HG03575 (cell line): ENCODE data around the gene CIAO3.
"Not testable (repeated sequence)": the region's sequence is repeated elsewhere in the genome, so short reads cannot be mapped to it uniquely, and the experiment has no call there.

Experiments used
- ATAC-seq: cut with Tn5 transposase; IDR thresholded peaks from one replicate; pipeline ENCODE4 v1.9.1; 2021; ENCODE audit not compliant: unreplicated experiment, insufficient number of reproducible peaks, low FRiP score; ENCODE audit errors: extremely low read depth

The CIAO3 gene

DNA sequence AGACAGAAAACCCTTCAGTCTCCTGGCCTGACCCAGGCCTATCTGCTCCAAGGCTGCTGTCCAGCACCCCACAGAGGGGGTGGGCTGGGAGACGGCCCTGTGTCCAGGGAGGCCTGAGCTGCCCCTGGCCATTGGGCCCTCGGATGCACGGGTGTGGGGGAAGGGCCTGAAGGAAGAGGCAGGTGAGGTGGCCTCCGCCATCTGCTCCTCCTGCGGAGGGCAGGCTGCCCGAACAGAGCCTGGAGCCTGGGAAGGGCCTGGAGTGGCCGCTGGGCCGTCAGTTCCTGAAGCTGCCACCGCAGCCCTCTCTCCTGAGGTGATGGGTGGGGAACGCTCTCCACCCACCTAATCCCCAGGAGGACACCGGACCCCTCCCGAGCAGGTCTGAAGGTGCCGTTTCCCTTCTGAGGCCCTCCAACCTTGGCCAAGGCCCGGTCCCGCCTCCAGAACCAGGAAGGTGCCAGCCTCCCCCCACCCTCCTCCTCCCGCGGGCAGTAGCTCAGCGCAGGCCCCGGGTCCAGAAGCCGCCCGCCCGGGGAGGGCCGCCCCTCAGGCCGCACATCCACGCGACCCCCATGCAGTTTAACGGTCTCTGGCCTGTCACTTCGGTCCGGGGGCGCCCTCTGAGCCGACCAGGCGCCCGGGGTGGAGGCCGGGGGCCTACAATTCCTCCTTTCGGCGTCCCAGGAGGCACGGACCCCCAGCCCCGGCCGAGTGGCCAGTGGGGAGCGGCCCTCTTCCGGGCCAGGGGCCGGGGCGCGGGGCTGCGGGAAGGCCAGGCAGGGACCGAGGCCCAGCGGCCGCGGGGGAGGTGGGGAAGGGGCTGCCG is 36.0 kb downstream of the CIAO3 start:
- no peak for ATAC-seq

DNA sequence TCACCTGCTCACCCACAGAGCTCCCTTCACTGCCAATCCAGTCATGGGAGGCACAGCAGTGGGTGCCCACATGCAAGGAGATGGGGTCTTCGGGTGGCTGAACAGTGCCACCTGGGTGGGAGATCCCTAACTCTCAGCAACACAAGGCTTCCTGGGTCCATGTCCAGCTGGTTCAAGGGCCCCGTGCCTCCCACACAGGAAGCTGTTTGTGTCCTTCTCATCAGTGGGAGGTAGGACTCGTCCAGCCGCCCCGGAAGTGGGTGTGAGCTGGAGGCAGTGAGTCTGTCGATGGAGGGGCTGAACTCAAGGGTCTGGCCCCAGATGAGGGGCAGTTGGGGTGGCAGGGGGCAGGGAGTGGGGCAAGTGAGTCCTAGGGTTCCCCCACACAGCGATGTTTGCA is 36.8 kb downstream of the CIAO3 start:
- ATAC-seq: no peak

DNA sequence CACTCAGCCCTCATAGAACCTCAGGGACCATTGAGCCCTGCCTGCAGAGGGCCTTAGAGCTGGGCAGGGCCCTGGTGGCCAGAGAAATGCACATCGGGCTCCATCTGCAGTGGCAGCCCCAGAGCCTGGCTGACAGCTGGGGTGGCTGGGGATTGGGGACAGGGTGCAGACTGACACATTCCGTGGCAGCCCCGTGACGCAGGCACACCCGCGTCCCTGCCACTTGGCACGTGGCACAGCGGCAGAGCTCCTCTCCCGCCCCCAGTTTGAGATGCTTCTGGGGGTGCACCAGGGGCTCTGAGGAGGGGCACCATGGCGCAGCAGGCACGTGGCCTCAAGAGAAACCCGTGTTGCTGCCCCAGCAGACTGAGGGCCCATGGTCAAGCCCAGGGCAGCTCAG is 37.4 kb downstream of the CIAO3 start:
- no peak for ATAC-seq

DNA sequence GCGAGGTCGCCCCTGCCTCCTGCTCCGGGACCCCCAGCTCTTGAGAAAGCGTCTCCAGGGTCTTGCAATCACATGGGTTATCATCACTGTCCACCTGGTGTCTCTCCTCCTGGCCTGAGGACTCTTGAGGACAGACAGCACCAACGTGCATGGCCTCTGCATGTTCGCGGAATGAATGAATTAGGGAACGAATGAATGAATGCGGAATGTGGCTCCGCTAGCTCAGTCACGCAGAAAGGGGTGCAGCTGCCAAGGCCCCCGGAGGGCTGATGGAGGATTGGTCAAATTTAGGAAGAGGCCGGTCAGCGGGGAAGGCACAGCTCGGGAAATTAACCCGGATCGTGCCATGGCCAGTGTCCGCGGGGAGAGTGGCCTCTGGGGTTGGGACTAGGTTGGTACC is 38.5 kb downstream of the CIAO3 start:
- no peak for ATAC-seq

DNA sequence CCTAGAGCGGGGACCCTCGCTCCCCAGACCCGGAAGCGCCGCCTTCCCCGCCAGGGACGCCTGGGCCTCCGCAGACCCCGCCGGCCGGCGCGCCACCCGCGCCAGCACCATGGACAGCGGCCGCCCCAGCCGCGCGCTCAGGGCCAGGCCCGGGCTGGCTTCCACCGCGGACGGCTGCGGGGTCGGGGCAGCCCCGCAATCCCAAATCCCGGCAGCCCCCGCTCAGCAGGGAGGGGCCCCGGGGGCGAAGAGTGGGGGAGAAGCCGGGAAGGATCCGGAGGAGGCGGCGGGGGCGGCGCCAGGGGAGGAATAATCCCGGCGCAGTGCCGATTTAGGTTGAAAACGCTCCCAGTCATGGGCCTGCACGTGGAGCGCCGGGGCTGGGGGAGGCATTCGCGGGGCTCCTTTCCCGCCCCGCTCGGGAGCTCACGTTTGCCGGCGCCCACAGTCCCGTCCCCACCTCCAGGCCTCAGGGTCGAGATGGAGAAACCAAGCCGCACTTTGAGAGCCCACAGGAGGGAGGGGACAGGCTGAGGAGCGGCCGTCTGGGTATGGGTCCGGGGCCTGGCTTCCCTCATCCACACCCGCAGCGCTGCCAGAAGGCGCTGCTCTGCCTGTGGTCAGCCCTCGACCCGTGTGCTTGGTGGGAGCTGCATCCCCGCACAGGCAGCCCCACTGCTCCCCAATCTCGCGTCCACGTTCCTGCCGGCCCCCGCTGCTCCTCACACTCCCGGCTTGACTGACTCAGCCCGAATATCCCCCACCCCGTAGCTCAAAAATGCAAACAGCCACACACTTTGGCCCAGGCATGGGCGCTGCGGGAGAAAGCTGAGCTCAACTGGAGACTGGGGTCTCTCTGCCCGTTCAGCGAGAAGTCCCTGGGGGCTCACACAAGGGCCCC is 39.9 kb downstream of the CIAO3 start:
- no peak for ATAC-seq

DNA sequence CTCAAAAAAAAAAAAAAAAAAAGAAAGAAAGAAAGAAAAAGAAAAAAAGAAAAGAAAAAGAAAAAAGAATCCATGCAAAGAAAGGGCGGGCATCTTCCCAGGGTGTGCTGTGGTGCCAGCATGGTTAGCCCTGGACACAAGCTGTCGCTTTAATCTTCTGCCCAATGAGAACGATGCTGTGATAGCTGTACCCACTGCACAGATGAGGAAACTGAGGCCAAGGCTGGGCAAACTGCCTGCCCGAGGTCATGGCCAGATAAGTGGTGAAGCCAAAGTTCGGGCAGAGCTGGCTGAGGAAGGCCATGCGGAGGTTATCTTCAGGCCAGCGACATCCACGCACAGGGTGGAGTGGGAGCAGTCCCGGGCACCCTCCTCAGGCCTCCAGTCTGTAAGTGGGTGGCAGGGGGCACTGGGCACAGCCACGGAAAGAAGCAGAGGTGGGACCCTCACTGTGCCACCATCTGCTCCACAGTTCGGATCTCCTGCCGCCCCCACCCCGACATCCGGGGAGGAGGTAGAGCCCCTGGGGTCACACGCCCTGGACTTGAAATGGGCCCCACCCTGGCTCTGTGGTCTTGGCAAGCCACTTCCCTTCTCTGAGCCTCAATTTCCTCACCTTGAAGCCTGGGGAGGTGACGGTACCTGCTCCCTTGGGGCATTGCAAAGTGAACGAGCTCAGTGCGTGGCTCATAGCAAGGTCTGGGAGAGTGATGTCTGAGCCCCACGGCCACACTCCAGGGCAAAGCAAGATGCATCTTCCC is 41.7 kb downstream of the CIAO3 start:
- no peak for ATAC-seq

DNA sequence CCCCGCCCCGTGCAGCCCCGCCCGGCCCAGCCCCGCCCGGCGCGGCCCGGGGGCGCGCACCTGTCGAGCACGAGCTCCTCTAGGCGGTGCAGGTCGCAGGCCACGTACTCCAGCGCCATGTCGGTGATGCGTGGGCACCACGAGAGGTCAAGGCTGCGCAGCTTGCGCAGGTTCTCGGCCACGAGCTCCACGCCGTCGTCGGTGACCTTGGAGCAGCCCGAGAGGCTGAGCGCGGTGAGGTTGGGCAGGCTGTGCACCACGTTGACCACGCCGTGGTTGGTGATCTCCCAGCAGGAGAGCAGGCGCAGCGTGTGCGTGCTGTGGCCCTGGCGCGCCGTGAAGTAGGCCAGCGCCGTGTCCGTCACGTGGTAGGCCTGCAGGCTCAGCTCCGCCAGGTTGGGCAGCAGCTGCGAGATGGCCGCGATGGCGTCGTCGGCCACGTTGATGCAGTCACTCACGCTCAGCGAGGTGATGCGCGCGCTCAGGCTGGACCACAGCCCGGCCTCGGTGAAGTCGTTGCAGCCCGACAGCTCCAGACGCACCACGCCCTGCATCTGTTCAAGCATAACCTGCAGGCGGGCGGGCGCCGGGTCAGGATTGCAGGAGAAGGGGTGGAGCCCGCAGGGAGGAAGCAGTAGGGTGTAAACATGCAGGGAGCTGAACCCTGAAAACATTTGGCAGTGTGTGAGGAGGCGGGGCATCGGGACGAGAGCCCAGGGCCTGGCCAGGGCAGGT is 45.3 kb downstream of the CIAO3 start:
- ATAC-seq: no peak

DNA sequence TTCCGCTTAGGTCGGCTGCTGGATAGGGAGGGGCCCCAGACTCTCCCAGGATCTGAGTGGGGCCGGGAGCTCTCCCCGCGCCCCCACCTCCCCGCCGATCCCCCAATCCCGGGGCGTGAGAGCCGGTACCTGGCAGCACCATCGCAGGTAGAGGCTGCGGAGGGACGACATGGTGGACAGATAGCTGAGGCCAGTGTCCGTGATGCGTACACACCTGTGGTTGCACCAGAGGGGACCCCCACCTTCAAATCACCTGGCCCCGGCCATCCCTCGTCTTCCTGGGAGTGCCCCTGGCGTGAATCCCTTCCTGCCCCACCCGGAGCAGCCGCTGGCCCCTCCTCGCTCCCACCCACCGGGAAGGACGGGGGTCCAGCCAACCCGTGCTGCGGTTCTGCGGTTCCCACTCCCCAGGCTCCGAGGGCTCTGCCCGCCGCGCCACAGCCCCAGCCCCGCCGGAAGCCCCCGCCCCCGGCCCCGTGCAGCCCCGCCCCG is 45.9 kb downstream of the CIAO3 start:
- ATAC-seq: no peak

DNA sequence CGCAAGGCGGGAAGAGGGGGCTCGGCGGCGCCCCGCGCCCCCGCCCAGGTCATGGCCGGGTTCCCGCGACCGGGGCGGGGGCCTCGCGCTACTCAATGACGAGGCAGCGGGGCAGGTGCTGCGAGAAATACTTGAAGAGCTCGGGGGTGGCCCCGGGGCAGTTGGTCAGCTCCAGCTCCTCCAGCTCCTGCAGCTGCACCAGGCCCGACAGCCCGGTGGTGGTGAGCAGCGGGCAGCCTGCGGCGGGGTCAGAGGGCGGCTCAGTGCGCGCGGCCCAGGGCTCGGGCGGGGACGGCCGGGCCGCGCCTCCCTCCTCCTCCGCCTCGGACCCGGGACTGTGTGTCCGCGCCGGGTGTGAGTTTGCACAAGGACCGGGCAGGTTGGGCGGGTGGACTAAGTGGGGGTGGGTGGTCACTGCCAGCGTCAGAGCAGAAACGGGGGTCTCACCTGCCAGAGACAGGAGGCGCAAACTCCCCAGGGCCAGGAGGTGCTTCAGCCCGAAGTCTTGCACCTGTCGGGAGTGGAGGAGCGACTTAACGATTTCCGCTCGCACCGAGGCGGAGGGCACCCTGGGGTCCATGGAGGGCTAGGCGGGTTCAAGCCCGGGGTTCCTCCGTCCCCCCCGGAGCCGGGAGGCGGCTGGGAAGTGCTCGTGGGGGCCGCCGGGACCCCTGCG is 46.5 kb downstream of the CIAO3 start:
- ATAC-seq: no peak

DNA sequence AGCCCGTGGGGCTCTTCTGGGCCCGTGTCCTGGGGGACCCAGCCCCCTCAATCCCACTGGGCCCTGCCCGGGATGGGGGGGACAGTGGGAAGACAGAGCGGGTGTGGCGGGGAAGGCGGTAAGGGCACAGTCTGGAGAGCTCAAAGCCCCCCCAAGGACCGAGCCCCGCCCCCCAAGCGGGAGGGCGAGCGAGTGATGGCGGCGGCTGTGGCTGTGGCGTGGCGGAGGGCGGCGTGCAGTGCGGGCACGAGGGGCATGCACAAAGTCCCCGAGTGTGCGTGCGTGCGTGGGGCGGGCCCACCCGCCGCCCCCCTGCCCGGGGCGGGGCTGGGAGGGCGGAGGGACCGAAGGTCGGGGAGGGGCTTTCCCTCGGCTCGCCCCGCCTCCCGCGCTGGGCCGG is 47.0 kb downstream of the CIAO3 start:
- no peak for ATAC-seq

DNA sequence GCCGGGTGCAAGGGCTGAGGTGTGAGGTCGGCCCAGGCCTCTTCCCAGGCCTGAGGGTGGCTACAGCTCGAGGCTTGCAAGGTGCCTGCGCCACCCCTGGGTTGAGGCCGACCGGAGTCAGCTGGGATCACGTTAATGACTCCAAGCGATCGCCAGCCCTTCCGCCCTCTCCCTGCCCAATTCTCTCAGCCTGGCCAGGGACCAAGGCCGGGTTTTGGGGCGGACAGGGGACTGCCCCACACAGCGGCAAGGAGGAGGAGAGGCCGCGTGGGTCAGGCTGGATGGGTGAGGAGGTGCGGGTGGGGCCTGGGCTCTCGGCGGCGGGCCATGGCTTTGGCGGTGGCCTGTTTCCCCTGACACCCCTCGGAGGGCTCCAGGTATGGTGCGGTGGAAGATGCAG is 47.4 kb downstream of the CIAO3 start:
- ATAC-seq: no peak

DNA sequence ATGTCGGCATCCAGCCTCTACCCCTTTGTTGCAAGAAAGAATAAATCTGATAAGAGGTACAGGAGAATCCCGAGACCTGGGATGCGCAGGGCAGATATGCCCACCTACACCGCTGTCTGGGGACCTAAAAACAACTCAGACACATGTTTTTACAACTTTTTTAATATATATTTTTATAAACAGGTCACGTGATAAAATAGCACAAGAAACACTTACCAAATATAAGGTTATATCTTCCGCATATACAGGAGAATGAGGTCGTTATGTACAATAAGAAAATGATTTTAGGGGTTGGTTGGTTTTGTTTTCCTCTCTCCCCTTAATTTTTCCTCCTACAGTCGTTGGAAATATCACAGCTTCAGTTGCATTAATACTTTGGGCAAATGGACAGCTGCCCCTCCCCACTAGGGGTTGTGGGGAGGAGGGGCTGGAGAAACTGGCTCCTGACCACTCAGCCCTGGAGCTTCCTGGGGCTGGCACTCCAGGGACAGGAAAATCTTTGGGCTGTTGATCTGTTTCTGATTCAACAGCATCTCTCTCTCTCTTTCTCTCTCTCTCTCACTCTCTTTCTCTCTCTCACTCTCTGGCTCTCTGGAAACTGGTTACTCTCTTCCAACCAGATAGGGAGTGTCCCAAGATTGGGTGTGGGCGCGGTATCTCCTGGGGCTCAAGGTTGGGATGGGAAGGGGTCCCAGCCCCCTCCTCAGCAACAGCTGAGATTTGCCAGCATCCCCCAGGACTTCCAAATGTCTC is 48.3 kb downstream of the CIAO3 start:
- no peak for ATAC-seq

DNA sequence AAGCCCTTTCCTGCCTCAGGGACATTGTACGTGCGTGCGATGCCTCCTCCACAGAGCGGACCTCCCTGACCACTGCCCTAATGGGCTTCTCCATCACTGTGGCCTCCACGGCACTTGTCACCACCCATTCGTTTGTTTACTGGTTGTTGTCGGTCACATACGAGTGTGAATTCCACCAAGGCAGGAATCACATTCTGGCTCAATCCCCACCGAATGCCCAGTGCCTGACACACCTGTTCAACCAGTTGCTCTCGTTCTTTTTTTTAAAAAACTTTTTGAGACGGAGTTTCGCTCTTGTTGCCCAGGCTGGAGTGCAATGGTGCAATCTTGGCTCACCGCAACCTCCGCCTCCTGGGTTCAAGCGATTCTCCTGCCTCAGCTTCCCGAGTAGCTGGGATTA is 49.6 kb downstream of the CIAO3 start:
- not testable (repeated sequence) for ATAC-seq

DNA sequence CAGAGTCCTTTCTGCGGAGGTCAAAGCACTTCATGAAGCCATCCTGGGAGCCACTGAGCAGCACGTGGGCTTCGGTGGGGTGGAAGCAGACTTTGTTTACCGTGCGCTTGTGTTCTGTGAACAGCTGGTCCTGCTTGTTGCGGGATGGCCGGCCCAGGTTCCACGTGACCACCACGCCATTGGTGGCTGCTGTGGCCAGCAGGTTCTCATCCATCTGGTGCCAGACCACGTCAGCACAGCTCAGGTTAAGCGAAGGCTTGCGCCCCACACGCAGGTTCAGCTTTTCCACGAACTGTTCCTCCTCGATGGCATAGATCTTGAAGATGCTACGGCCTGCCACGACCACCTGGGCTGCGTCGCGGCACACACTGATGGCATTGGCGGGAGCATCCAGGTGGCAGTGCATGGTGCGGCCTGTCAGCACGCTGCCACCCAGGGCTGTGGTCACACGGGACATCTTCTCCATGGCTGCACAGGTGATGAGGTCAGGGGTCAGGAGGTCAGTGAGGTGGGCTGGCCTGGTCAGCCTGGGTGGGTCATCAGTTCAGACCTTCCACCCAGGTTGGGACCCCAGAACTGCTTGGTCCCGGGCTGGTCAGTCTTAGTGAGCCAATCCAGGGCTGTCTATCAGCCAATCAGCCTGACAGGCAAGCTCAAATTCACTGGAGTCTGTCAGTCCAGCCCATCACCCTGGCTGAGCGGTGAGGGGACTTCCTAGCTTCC is 51.5 kb downstream of the CIAO3 start:
- no peak for ATAC-seq

DNA sequence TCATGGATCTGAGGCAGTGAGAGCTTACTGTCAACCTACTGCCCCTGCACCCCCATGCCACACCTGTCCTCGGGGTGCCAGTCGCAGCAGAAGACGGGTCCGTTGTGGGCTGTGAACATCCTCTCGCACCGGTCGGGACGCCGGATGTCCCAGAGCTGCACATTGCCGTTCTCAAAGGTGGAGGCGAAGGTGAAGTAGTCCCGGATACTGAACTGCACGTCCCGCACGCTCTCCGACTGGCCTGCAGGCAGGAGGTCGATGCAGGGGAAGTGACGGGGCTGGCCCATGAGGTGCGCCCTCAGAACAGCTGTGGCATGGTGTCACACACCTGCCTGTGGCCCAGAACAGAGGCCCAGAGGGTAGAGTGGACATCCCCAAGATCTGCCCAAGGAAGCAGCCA is 53.3 kb downstream of the CIAO3 start:
- no peak for ATAC-seq

DNA sequence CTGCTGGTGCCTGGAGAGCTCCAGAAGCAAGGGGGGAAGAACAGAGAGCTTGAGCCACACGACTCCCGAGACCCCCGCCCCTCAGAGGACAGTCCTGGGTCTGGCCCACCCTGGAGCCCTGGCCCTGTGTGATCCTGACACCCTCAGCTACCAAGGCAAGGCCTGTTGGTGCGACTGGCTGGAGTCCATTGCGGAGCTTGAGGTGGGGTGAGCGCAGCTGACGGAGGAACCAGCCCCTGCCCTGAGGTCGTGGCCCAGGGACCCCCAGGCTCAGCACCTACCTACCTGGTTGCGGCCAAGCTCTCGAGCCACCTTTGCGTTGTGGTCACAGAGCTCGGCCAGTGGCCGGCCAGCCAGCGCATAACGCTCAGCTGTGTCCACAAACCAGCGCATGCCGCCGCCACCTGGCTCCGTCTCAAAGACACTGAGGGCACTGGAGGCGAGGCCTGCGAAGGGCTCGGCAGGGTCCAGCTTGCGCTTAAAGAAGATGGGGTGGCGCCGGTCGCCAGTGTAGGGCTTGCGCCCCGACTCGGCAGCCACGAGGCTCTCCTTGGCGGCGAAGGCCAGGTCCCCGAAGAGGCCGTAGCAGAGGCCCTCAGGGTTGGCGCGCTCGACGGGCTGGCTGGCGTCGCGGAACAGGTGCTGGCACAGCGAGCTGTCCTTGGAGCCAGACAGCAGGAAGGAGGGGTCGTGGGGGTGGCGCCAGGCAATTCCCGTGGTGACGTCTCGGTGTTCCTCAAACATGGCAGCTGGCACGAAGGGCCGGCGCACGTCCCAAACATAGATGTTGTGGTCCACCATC is 54.1 kb downstream of the CIAO3 start:
- no peak for ATAC-seq
